GM18867 (cell line): ENCODE results near the gene BEGAIN.

Experiments used
- ATAC-seq: cut with Tn5 transposase; IDR thresholded peaks from one replicate; pipeline ENCODE4 v1.9.1; 2021; ENCODE audit warnings: mild to moderate bottlenecking, moderate library complexity; ENCODE audit not compliant: unreplicated experiment

The BEGAIN gene

DNA sequence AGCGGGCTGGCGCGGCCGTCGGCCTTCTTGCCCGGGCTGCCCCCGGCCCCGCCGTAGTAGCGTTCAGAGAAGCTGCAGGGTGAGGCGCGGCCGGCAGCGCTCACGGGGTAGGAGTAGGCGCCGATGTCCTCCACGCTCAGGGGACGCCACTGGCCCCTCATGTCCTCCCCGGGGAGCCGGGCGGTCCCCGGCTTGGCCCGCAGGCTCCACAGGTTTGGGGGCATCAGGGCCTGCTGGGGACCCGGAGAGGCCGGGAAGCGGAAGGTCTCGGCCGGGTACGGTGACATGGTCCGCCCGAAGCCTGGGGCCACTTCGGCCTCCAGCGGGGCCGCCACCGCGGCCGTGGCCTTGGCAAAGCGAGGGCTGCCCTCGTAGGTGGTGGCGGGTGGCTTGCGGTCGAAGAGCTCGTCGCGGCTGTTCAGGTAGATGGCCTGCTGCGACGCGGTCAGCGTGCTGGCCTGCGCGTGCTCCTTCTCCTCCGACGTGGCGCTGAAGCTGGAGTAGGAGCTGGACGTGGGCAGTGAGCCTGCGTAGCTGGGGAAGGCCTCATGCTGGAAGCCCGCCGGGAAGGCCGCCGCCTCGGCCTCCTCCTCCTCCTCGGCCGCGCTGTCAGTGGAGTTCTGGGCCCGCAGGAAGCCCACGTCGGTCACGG is 48.7 kb downstream of the BEGAIN start:
- no peak for ATAC-seq

DNA sequence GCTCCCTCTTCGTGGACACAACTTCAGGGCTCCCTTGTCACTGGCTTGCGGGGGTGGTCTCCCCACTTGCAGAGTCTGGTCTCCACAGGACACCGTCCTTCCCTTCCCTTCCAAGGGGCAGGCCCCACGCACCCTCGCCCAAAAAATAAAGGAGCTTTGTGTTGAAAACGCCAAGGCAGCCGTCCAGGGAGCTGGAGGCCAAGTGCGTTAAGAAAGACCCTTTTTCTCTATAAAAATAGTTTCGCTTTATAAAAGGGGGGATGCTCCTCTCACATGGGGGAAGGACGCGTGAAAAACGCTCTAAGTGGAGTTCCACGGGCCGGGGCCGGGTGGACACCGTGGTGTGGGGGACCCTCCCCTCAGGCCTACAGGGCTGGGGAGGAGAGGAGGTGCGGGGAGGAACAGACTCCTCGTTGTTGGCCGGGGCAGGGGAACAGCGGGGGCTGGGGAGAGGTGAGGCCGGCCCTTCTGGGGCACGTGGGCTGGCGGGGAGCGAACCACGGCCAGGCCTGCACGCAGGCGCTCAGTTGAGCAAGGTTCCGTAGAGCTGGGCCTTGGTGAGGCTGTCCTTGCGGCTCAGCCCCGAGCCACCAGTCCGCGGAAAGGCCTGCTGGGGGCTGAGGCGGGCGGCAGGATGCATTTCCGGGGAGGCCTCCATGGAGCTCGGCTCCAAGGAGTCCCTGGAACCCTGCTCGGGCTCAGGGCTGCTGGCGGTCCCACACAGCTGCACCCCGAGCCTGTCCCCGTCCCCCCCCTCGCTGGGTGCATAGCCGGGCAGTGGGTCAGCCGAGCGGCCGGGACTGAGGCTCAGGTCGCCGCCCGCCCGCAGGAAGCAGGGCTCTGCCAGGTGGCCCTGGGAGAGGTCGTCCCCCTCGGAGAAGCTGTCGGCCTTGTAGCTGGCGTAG is 49.5 kb downstream of the BEGAIN start:
- ATAC-seq: no peak

DNA sequence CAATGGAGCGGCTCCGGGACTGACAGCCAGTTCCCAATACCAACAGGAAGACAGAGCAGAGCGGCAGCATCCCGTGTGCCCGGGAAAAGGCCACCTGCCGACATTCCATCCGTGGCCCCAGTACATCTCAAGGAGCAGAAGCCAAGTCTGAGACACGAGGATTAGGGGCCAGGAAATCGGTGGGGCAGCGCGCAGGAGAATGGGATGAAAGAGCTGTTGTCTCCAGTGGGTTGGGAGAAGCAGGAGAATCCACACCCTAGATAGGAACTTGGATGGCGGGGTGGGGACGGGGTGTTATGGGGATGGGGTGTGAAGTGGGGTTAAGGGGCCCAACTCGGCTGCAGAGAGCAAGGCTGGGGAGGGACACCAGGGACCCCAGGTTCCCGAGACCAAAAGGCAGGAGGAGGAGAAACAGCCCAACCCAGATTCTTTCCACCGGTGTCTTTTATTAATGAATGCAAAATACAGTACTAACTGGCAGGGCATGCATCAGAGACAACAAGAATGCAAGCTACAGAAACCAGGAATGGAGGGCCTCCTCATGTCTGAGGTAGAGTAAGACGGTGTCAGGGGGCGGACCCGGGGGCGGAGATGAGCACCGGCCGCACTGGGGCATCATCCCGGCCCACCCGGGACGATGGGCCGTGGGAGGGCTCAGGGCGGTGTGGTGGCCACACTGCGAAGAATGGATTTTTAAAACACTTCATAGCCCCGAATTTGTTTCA is 50.3 kb downstream of the BEGAIN start:
- ATAC-seq: no peak

DNA sequence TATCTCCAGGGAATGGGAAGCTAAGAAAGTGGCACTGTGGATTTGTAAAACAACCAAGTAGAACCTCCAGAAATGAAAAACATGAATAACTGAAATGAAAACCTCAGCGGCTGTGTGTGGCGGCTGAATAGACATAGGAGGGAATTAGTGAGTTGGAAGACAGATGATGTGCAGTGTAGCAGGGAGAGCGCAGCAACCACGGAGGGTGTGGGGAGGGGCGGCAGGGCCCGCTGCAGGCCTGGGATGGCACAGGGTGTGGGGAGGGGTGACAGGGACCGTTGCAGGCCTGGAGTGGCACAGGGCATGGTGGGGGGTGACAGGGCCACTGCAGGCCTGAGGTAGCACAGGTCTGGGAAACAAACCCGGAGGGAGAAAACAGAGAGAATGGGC is 51.1 kb downstream of the BEGAIN start:
- no peak for ATAC-seq

DNA sequence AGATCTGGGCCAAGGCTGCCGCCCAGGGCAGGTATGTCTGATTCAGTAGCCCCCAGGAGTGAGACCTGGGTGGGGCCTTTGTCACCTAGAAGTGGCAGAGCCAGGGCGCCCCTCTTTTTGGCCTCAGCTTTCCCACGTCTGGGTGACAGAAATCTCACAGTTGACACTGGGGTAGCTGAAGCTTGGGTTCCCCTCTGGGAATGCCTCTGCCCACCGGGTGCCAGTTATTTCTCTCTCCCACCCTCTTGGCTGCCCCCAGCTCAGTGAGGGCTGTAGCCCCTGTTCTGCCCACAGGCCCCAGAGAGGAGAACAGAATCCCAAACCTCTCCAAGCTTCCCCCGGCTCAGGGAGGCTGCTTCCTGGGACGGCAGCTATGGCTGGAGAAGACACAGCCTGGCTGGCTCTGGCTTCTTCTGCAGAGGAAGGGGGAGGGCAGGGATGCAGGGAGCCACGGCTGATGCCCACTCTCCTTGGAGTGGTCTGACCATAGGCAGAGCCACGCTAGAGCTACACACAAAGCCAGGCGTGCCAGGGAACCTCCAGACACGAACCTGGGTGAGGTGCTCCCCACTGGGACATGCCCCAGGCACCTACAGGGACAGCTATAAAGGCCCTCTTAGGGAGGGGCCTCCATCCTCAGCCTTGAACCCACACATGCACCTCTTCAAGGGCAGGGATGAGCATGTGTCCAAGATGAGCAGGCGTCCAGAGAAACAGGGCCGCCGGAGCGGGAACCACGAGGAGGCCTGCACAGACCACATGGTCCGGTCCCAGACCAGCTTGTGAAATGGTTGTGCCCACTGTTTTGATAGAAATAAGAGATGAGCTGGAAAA is 51.7 kb downstream of the BEGAIN start:
- no peak for ATAC-seq

DNA sequence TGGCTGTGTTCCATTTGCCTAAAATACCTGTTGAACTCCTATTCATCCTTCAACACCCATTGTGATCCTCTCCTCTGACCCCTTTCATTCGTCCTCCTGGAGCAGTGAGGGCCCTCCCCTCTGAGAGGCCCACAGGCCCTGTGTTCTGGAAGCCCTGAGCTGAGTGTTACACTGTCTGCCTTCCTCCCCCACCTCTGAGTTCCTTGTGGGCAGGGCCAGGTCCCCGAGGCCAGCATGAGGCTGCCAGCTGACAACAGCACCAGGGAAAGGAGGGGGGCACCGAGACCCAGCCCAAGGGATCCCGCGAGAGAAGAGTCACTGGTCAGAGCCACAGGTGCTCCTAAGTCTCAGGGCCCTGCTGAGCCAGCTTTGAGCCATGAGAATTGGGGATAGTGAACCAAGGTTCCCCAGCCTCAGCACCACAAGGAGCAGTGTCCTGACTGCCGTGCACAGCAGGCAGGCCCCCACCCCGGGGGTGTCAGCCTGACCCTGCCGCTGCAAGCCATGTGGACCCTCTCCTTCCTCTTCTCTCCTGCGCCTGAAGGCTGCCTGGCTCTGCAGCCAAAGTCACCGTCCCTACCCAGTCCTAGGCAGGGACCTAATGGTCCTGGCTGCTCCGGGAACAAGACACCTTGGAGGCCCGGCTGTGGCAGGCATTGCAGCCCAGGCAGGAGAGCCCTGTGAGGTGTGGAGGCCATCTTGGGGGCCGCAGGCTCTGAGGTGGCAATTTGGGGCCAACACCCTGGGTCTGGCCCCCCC is 52.5 kb downstream of the BEGAIN start:
- ATAC-seq: no peak

DNA sequence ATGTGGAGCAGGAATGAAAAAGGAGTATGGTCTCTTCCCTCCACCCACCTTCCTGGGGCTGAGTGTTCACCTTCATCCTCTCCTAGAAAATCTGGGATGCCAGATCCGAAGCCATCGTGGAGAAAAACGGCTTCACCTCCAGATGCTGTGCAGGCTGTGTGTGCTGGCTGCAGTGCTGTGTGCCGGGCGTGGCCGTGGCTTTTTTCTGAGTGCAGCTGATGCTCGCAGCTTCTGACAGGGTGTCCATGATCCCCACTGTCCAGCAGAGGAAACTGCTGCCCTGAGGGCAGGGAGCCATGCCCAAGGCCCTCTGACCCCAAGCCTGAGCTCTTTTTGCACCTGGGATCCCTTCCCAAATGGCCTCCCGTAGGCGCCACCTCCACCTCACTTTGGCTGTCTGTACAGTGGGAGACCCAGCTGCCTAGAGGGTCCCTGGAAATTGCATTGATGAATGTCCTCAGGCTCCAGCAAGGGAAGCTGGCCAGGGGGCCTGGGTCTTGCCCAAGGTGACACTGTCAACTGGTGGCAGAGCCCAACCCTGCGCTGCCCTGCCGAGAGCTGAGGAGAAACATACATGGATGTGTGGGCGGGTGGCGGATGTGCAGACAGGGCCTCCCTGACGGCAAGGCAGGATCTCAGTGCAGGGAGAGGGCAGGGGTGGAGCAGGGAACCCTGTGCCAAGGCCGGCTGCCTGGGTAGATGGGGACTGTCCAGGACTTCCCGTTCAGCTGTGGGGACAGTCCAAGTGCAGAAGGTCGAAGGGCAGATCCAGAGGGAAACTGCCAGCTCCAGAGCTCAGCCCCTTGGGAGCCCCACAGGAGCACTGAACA is 53.3 kb downstream of the BEGAIN start:
- ATAC-seq: no peak

DNA sequence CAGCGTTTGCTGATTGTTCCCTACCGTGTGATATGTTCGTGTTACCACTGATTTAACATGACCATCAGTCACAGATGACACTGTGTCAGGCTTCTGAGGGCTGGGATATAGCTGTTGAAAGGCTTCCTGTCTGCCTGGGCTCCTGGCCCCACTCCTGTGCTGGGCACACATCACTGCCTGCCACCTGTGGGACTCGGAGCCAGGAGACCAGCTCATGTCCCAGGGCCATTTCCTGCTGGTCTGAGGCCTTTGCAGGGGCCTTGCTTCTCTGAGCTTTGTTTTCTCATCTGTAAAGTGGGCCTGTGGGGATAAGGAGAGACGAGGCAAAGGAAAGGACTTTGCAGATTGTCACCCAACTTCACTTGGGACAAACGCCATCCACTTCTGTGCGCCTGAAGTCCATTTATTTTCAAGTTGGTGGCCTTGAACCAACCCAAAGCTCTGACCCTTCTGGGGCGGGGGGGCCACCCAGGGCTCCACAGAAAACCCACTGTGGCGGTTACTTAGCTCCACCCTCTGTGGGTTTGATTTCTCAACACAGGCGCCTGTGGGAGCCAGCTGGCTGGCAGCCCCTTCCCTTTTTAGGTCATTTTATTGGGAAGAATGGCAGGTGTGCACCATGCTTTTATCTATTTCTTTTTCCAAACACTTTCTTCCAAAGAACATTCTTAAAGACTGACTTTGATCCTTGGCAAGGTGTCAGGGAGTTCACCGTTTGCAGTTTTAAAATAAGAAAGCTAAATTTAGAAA is 54.1 kb downstream of the BEGAIN start:
- ATAC-seq: no peak

DNA sequence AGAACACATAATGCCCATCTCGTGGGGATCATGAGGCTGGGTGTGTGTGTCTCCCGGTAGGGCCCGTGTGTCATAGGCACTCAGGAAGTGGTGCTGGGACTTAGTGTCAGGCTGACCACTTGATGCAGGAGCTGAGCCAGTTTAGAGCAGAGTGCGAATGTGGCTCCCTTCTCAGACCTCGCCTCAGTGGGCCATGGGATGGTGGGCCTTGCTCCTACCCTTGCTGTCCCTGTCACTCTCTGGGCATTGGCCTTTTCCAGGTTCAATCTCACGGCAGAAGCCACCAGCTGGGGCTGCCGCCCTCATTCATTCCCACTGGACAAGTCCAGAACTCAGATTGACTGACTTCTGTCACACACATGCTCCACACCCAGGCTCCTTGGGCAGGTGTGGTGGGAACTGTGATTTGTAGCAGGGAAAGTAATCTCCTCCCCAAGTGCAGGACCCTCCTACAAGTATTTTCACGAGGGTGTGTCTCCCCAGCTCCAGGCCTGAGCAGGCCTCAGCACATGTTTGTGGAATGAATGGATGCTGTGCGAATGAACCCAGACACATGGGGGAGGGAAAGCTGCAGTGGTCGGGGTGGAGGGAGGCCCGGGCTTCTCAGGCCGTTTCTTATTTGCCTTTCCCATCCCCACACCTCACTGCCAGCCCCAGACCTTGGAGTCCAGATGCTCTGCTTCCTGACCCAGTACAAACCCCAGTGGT is 54.9 kb downstream of the BEGAIN start:
- no peak for ATAC-seq

DNA sequence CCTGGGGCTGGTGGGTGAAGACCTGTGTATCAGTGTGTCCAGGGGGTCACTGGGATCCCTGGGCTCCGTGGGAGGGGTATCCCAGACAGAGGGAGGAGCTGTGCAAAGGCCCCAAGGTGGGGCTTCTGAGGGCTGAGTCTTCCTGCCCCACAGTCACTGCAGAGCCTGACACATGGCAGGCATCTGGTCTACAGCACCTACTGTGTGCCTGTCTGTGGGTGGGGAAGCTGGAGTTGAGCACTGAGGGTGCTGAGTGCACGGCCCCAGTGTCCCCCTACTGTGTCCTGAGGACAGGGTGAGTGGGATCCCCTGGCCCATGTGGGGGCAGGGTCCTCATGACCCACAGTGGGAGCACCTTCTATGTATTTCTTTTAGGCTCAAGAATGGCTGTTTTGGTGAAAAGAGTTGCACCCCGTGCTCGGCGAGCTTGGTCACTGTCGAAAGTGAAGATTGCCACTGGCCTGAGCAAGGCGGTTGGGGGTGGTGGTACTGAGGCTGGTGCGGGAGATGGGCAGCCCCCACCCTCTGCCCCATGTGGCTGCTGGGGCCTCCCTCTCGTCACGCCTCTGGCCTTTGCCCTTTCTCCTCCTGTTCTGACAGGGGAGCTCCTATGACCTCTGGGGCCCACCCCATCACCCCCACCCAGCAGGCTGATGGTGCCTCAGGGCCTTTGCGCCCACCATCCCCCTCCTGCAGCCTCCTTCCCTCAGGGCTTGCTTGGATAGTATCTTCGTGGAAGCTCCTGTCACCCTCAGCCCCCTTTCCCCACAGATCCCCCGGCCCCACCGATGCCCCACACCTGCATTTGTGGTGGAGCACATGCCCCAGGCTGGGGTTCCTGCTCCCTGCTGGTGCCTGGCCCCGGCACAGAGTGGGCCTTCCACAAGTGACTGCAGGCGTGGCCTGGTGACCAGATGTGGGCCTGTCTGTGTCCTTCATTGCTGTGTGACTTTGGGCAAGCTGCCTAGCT is 55.8 kb downstream of the BEGAIN start:
- no peak for ATAC-seq

DNA sequence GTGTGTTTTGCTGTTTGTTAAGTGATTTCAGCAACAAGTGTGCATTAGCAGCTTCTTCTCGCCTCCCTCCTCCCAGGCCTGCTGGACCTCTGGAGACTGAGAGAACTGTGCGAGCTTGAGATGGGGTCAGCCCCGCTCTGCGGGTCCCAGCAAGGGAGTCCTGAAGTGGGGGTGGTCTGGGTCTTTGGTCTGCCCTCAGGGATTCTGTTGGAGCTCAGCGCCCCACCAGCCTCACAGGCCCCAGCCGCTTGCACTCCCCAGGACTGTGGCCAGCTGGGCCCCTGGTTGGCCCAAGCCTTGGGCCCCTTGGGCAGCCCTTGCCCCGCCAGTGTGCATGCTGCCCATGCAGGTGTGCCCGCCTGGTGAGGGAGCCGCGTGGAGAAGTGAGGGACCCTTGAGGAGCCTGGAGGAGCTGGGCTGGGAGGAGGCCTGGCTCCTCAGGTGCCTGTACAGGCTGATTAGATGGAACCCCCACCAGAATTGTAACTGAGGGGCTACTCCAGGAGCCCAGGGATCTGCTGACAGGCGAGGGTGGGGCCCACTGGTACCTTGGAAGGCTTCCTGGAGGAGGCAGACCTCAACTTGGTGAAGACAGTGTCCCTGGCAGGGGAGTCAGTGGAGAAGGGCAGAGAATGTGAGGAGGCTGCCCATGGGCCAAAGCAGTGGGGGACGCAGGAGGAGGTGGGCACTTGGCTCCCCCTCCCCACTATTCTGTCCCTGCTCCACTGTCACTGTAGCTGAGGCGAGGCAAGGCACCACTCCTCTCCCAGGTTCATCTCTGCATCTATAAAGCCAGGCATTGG is 56.7 kb downstream of the BEGAIN start:
- ATAC-seq: no peak

DNA sequence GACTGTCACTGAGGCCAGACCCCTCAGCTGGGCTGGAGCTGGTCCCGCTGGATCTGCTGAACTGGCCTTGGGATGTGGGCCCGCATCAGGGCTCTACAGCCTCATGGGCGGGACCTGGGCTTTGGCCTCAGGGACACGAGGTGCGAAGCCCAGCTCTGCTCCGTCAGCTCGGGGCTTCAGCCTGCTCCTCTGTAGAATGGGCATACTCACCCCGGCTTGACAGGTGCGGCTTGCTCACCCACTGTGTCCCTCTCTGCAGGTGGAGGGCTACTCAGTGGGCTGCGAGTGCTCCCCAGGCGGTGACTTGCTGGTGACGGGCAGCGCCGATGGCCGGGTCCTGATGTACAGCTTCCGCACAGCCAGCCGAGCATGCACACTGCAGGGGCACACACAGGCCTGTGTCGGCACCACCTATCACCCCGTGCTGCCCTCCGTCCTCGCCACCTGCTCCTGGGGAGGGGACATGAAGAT is 57.6 kb downstream of the BEGAIN start:
- ATAC-seq: no peak

DNA sequence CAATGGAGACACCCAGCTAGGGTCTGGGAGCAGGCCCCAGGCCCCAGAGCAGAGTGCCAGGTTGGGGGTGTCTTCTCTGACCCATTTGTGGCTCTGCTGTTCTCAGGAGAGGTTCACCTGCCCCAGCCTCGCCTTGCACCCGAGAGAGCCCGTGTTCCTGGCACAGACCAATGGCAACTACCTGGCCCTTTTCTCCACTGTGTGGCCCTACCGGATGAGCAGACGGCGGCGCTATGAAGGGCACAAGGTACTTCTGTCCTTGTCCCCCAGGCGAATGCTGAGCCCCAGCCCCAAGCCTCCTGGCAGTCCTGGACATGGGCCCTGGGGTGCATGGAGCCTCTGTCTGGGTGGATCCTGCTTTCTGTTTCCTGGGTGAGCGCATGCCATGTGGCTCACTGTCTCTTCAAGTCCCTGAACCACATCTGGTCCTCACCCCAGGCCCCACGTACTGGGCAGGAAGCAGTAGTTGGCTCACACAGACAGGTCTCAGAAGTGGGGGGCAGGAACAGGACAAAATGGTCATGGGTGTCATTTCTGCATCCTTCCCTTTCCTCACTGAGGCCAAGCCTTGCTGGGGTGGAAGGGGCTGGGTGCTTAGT is 58.2 kb downstream of the BEGAIN start:
- no peak for ATAC-seq

DNA sequence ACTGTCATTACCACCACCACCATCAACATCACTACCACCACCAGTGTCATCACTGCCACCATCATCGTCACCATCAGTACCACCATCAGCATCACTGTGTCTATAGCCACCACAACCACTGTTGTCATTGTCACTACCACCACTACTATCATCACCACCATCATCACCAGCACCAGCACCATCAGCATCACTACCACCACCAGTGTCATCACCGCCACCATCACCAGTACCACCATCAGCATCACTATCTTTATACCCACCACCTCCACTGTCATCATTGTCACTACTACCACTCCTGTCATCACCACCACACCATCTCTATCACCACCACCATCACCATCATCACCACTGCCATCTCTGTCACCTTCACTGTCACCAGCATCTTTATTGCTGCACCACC is 60.6 kb downstream of the BEGAIN start:
- no peak for ATAC-seq

DNA sequence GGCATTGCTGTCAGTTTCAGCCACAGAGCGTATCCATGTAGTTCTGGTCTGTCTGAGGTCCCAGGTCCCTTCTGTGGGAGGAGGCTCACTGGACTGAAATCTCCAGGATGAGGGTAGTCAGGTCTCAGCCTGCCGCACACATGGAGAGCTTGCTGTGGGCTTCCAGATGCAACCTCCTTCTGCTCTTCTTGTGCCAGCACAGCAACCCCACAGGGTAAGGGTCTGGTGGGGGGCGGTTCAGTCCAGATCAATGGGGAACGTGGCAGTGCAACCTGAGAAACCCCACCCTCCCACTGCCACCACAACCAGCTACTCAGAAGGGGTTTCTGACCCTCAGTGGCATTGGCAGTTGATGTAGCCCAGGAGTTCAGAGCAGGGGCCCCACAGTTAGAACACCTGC is 61.2 kb downstream of the BEGAIN start:
- ATAC-seq: no peak
